Renal pelvis (tissue), 12 donors: Measurements from ENCODE around the gene RABAC1. TPM values are rescaled to one million over a fixed set of nuclear protein-coding genes. Genes with fewer than 3 reads are reported as not detected.
A peak's percentile ranks its signal among the peaks of the same experiment; 100 is the strongest.

Experiments used
- DNase-seq: peaks from one replicate; pipeline ENCODE4 v3.0.0-alpha.2; 2013
- long read RNA-seq, 16 experiments: transcript quantifications; one replicate each; lab custom pipeline, GENCODE V29; 2026
- polyA plus RNA-seq, 3 donors: library from polyadenylated mRNA; unstranded; fragments of 120-200 nt; gene quantifications; one replicate each; pipeline ENCODE4 v1.2.1, GENCODE V29; 2013; ENCODE audit not compliant: insufficient read length in 3 of 3

RABAC1 gene
- polyA plus RNA-seq, result 10 to 100 TPM; 80.8 to 91.6 (median 82.6) TPM
- long read RNA-seq, donor 1, transcript RABAC1-201 (5 exons, 821 nt), result major isoform, 86 of 89 reads
- long read RNA-seq, donor 1, partial matches to known transcripts, result 0 of 89 reads
- long read RNA-seq, donor 1, other reads (novel, unspliced or antisense), result 0 of 89 reads
- long read RNA-seq, donor 2, transcript RABAC1-204 (1 exons, 662 nt), result minor isoform, 6 of 105 reads
- long read RNA-seq, donor 2, transcript RABAC1-201 (5 exons, 821 nt), result major isoform, 89 of 105 reads
- long read RNA-seq, donor 2, partial matches to known transcripts, result 9 of 105 reads
- long read RNA-seq, donor 2, other reads (novel, unspliced or antisense), result 0 of 105 reads
- long read RNA-seq, donor 3, transcript RABAC1-204 (1 exons, 662 nt), result minor isoform, 7 of 98 reads
- long read RNA-seq, donor 3, transcript RABAC1-201 (5 exons, 821 nt), result major isoform, 74 of 98 reads
- long read RNA-seq, donor 3, partial matches to known transcripts, result 8 of 98 reads
- long read RNA-seq, donor 3, other reads (novel, unspliced or antisense), result 8 of 98 reads
- long read RNA-seq, donor 4, transcript RABAC1-201 (5 exons, 821 nt), result major isoform, 117 of 152 reads
- long read RNA-seq, donor 4, transcript RABAC1-204 (1 exons, 662 nt), result minor isoform, 8 of 152 reads
- long read RNA-seq, donor 4, partial matches to known transcripts, result 13 of 152 reads
- long read RNA-seq, donor 4, other reads (novel, unspliced or antisense), result 8 of 152 reads
- long read RNA-seq, donor 5, transcript RABAC1-201 (5 exons, 821 nt), result major isoform, 51 of 54 reads
- long read RNA-seq, donor 5, partial matches to known transcripts, result 0 of 54 reads
- long read RNA-seq, donor 5, other reads (novel, unspliced or antisense), result 0 of 54 reads
- long read RNA-seq, donor 6, transcript RABAC1-201 (5 exons, 821 nt), result major isoform, 47 of 60 reads
- long read RNA-seq, donor 6, transcript RABAC1-204 (1 exons, 662 nt), result minor isoform, 9 of 60 reads
- long read RNA-seq, donor 6, partial matches to known transcripts, result 0 of 60 reads
- long read RNA-seq, donor 6, other reads (novel, unspliced or antisense), result 0 of 60 reads
- long read RNA-seq, donor 7, transcript RABAC1-204 (1 exons, 662 nt), result minor isoform, 12 of 132 reads
- long read RNA-seq, donor 7, transcript RABAC1-201 (5 exons, 821 nt), result major isoform, 99 of 132 reads
- long read RNA-seq, donor 7, partial matches to known transcripts, result 13 of 132 reads
- long read RNA-seq, donor 7, other reads (novel, unspliced or antisense), result 0 of 132 reads
- long read RNA-seq, donor 8, transcript RABAC1-201 (5 exons, 821 nt), result major isoform, 34 of 45 reads
- long read RNA-seq, donor 8, transcript RABAC1-204 (1 exons, 662 nt), result minor isoform, 6 of 45 reads
- long read RNA-seq, donor 8, partial matches to known transcripts, result 0 of 45 reads
- long read RNA-seq, donor 8, other reads (novel, unspliced or antisense), result 0 of 45 reads
- long read RNA-seq, donor 9, transcript RABAC1-201 (5 exons, 821 nt), result major isoform, 84 of 100 reads
- long read RNA-seq, donor 9, partial matches to known transcripts, result 0 of 100 reads
- long read RNA-seq, donor 9, other reads (novel, unspliced or antisense), result 7 of 100 reads
- long read RNA-seq, donor 10, transcript RABAC1-201 (5 exons, 821 nt), result major isoform, 62 of 74 reads
- long read RNA-seq, donor 10, partial matches to known transcripts, result 5 of 74 reads
- long read RNA-seq, donor 10, other reads (novel, unspliced or antisense), result 0 of 74 reads
- long read RNA-seq, donor 11, transcript RABAC1-202 (2 exons, 725 nt), result minor isoform, 5 of 88 reads
- long read RNA-seq, donor 11, transcript RABAC1-201 (5 exons, 821 nt), result major isoform, 62 of 88 reads
- long read RNA-seq, donor 11, partial matches to known transcripts, result 15 of 88 reads
- long read RNA-seq, donor 11, other reads (novel, unspliced or antisense), result 0 of 88 reads
- long read RNA-seq, donor 12, transcript RABAC1-201 (5 exons, 821 nt), result major isoform, 93 of 109 reads
- long read RNA-seq, donor 12, transcript RABAC1-204 (1 exons, 662 nt), result minor isoform, 6 of 109 reads
- long read RNA-seq, donor 12, partial matches to known transcripts, result 0 of 109 reads
- long read RNA-seq, donor 12, other reads (novel, unspliced or antisense), result 6 of 109 reads
- long read RNA-seq, donor 13, transcript RABAC1-204 (1 exons, 662 nt), result minor isoform, 8 of 63 reads
- long read RNA-seq, donor 13, transcript RABAC1-201 (5 exons, 821 nt), result major isoform, 48 of 63 reads
- long read RNA-seq, donor 13, partial matches to known transcripts, result 6 of 63 reads
- long read RNA-seq, donor 13, other reads (novel, unspliced or antisense), result 0 of 63 reads
- long read RNA-seq, donor 14, result 0 reads
- long read RNA-seq, donor 15, transcript RABAC1-201 (5 exons, 821 nt), result major isoform, 89 of 119 reads
- long read RNA-seq, donor 15, transcript RABAC1-204 (1 exons, 662 nt), result minor isoform, 7 of 119 reads
- long read RNA-seq, donor 15, partial matches to known transcripts, result 7 of 119 reads
- long read RNA-seq, donor 15, other reads (novel, unspliced or antisense), result 11 of 119 reads
- long read RNA-seq, donor 16, transcript RABAC1-201 (5 exons, 821 nt), result major isoform, 91 of 118 reads
- long read RNA-seq, donor 16, partial matches to known transcripts, result 7 of 118 reads
- long read RNA-seq, donor 16, other reads (novel, unspliced or antisense), result 10 of 118 reads

GRCh38 chr19:41959056-41960053 is at the start of gene RABAC1:
Gene RABAC1, minus strand, starts transcription at chr19:41959321. Its CDS starts 29 bp downstream, at chr19:41959292.
- peak; percentile 92 for DNase-seq

DNA sequence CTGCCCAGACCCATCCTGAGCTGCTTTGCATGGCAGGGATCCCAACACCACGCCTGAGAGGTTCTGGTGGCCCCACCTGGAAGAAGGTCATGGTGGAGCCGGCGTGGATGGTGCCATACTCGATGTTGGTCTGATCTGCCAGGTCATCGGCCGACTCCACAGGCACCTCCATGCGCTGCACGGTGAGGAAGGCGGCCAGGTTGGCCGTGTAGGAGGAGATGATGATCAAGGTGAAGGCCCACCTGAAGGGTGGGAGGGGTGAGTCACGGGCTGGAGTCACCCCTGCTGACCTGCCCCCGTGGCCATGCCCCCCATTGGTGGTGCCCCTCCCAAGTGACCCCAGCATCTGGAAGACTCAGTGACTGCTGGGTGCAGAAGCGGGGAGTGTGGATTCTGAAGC is 47.4 kb upstream of the RABAC1 start:
- DNase-seq, result no peak

DNA sequence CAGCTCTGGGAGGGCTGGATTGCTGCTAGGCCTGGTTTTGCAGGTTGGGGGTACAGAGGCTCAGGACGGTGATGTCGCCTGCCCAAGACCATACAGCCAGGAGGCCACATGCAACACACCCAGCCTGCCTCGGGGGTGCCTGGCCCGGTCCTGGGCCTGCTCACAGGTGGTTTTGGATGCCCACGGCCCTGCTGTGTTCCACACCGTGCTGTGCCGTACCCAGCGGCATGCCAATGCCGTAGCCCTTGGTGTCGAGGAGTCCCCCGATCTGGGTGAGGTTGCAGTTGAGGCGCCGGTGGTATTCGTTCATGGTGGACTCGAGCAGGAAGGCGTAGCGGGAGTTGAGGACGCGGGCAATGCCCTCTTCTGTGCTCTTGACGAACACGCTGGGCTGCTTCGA is 46.4 kb upstream of the RABAC1 start:
- DNase-seq, result no peak

DNA sequence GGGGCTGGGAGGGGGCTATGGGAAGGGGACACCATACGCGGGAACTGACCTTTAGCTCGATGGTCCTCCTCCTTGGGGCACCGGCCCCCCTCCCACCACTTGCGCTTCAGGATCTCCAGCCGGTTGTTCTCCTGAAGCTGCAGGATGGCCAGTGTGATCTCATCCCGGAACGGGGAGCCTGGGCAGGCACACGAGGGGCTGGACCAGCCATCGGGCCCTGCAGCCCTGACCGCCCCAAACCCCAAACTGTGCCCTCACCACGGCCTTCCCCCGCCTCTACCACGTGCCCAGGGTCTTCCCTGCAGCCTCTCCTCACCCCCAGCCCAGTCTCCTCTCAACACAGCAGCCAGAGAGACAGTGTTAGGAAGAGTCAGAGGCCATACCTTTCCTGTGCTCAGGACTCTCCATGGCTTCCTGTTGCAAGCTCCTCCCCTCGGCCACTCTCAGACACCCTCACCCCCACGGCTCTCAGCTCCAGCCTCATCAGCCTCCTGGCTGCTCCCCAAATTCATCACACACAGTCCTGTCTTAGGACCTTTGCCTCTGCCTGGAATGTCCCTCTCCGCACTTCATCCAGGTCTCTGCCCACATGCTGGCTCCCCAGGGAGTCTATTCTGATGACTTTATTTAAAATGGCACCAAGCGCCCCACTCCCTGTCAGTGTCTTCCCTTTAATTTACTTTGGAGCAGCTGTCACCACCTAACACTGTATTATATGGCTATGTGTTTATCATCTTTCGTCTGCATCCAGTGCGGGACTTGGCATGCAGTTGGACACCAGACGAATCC is 44.6 kb upstream of the RABAC1 start:
- DNase-seq, result no peak

- DNase-seq, result no peak
Observed at GRCh38 chr19:41999878-42000208, 40.7 kb upstream of the RABAC1 start.

- no peak for DNase-seq
Observed at GRCh38 chr19:41999071-41999877, 40.2 kb upstream of the RABAC1 start.

GRCh38 chr19:41998246-41999020 is 39.3 kb upstream of the RABAC1 start:
- peak; percentile 30 for DNase-seq

DNA sequence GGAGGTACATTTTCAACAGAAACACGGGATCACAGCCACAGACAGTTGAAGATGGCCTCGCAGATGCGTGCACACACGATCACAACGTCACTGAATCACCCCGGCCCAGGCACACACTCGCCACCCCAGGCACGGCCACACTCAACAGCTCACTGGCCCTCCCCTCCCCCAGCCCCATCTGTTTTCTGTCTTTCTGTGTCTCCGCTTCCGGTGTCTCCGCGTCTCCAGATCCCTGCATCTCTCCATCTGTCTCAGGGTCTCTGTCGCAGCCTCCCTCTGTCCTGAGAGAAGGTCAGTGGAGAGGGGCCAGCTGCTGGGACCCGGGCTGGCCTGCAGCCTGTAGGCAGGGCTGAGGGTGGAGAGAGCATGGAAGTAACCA is 38.7 kb upstream of the RABAC1 start:
- DNase-seq, result no peak

DNA sequence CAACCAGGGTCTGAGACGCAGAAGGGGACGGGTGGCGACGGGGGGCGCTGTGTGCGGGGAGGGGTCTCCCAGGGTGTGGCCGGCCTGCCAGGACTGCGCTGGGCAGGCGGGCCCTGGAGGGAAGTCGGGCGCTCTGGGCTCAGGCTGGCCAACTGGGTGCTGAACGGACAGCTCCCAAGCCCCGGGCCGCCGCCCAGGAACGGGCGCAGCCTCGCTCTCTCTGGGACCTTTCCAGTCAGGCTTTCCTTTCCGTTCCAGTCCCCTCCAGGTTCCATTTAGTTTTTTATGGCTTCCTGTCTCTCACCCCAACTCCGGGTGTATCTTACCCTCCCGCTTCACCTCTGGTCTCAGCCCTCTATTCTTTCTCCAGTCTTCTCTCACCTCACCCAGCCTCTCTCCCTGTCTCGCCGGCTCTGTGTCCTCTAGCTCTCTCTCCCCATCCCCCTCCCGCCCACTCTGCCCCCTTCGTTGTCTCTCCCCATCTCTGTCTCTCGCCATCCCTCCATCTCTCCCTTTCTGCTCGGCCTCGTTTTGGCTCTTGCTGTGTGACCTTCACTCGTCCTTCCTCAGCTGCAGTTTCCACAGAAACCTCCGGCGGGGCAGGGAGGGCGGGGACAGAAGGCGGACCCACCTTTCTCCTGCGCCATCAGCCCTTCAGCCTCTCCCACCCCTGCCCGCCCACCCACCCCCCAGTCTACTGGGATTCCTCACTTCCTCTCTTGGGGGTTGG is 38.2 kb upstream of the RABAC1 start:
- DNase-seq, result peak; percentile 52

GRCh38 chr19:41995959-41996797 is 37.1 kb upstream of the RABAC1 start:
- no peak for DNase-seq

DNA sequence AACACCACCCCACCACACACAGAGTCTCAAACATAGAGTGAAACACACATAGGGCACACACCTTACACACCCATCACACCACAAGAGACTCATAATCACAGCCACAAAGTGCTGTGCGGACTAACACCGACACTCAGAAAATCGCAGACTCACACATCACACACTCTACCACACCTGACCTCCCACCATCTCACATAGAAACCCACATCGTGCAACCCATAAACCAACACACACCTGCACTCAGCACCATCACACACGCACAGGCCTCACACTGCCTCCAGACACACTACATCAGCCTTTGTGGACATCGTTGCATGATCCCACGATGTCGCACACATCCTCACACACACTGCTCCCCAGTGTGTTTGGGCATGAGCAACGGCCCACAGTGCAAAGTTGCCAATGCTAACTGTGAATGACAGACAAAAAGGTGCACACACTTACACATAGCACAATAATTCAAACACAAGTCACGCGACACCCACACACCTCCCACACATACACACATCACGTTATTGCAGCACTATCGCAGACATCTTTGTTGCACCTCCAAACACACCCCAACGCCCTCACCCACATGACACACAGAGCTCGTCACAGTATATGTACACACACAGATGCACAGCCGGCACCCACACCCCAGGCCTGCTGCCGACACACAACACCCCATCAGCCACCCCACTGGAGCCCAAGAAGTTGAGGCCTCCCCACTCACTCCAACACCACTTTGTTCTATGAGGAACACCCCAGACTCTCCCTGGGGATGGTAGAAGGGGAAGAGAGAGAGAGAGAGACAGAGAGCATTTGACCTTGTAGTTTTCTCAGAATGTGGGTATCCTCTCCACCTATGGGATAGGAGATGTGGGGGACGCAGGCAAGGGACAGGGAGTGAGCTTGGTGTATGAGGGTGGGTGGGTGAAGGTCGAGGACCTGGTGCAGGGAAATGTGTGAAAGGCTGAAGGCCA is 36.2 kb upstream of the RABAC1 start:
- DNase-seq, result no peak

- DNase-seq, result no peak
Observed at GRCh38 chr19:41994521-41994971, 35.4 kb upstream of the RABAC1 start.
